ENCODE measurements around the gene MST1R.
"Not testable (repeated sequence)": the region's sequence is repeated elsewhere in the genome, so short reads cannot be mapped to it uniquely, and the experiment has no call there.

Gene MST1R

DNA sequence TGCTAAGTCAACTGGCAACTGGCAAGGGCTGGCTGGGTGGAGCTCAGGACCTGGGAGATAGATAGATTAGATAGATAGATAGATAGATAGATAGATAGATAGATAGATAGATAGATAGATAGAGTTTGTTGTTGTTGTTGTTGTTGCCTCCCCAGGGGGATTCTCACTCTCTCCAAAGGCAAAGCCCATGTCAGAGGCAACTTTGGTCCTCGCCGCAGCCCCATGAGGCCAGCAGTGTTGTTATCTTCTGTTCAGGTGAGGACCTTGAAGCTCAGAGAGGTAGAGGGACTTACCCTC lies 7.4 kb upstream of the MST1R start:
- DNase-seq, result no peak

DNA sequence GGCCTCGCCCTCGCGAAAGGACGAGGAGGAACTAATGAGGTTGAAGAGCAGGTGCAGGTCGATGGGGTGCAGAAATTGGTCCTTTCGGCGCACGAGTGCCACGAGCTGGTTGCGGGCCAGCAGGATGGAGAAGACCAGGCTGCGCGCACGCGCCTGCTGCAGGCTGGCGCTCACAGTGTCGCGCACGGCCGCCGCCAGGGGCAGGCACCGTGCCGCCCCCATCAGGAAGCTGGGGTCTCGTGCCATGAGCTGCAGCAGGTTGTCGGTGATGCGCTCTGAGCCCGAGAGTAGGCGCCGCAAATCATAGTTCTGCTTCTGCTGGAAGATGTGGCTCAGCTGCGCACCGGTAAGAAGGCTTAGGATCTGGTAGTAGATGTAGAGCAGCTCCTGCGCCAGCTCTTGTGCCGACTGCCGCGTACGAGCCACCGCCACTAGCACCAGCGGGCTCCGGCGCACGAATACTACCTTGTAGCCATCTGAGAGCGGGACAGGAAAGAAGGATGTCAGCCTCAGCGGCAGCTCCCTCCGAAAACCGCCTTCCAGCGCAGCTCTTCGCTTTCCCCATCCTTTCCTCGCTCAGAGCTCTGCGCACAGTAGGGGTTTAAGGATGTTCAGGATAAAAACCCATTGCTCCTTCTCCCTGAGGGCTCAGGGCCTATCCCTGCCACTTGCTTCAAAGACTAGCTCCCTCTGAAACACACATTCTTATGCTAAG lies 6.9 kb upstream of the MST1R start:
- no peak for DNase-seq

GRCh38 chr3:49908373-49909199 lies 4.9 kb upstream of the MST1R start:
- no peak for DNase-seq

DNA sequence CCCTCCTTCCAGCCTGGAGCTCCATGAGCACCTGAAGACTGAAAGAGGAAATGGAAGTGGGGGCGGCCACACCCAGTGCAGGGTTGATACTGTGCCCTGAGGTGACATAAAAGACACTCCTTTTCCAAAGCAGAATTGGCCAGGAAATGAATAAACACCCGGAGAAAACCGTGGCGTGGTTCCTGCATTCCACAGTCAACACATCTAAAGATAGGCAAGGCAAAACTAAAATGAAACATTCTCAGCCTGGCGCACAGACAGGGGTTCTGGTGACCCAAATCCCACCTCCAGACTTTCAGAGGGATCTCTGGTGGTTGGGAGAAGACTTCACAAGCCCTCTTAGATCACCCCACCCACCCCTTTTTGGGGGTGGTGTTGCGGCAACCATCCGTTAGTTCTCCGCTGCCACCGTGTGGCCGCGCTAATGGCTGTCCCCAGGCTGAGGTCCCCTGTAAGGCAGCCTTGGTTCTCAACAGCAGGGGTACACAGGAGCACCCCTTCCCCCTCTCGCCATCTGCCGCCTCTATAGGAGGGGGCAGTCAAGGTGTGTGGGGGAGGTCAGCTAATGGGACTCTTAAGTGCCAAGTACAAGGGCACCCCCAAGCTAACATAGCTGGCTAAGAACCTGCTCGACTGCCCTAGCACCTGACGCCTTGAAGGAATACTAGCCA lies 2.5 kb upstream of the MST1R start:
- peak; percentile 48 for DNase-seq

DNA sequence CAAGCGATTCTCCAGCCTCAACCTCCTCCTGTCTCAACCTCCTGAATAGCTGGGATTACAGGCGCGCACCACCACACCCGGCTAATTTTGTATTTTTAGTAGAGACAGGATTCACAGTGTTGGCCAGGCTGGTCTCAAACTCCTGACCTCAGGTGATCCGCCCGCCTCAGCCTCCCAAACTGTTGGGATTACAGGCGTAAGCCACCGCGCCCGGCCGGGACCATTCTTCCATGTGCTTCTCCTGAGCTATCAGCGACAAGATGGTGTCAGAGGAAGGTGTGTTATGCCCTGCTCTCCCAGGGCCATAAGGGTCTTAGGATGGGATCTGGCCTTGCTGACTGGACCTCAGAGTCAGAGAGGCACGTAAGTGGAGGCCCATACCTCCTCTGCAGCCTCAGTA lies 775 bp upstream of the MST1R start:
- not testable (repeated sequence) for DNase-seq

DNA sequence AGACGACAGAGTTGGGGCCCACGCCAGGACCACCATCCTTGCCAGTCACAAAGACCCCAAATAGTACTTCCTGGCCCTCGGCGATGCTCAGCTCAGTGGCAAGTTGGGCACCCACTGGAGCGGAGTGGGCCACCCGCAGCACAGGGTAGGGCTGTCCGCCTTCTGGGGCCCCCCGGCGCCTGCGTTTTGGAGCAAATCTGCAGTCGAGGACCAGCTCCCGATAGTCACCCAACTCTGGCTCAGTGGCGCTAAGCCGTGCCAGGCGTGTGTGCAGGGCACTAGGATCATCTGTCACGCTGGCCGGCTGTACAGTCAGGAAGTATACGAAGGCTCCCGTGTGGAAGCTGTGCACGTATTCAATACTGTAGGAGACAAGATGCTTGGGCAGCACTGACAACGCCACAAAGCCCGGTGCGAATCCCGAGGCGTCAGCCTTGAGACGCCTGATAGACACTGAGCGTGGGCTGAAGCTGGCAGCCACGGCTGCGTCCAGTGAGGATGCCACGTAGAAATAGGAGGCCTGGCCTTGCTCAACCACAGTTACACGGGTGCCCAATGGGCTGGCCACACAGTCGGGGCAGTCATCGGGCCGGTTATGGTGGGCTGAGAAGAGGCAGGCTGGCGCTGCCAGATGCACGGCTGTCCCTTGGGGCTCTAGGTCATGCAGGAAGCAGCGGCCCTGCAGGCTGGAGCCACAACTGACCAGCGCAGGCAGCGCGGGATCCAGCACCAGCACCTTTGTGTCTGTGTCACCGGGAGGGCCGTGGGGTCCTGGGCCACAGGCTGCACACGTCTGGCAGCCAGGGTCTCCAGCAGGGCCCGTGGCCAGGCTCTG lies 945 bp downstream of the MST1R start:
- DNase-seq, result no peak

DNA sequence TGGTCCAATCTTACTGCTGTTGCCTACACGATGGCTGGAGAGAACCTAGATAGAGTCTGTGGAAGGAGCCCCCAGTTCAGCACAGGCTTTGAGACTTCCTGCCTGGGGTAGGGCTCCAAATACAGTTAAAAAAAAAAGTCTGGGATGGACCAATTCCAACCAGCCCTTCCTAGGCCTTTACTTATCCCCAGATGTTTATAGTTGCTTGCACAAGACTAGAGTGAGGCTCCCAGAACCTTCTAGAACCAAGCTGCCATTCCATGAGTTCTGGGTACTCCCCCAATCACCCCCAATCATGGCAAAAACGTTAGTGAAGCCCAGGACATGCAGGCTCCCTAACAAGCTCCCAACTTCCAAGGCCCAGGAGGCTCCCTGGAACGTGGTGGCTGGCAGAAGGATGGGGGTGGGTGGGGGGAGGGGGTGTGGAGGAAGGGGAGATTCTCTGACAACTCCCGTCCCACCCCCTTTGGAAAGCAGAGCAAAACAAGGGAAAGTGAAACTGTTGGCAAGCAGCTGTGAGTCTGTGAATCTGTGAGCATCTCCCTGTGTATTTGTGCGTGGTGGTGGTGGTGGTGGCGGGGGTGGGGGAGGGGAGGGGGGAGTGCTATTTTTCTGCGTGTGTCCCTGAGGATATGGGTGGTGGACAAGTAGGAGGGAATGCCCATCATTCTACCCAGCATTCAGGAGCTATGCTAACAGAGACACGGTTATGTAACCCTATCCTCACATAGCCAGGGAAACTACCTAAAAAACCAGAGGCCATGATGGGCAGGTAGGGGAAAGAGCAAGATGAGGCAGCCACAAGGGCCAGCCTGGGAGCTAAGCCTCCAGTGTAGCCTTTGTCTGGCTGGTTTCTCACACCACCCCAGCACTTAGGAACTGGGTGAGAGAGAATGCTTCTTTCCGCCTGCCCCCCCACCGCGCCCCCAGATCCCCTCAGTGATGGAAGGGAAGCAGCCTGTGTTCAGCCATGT lies 2.0 kb downstream of the MST1R start:
- peak; percentile 18 for DNase-seq

DNA sequence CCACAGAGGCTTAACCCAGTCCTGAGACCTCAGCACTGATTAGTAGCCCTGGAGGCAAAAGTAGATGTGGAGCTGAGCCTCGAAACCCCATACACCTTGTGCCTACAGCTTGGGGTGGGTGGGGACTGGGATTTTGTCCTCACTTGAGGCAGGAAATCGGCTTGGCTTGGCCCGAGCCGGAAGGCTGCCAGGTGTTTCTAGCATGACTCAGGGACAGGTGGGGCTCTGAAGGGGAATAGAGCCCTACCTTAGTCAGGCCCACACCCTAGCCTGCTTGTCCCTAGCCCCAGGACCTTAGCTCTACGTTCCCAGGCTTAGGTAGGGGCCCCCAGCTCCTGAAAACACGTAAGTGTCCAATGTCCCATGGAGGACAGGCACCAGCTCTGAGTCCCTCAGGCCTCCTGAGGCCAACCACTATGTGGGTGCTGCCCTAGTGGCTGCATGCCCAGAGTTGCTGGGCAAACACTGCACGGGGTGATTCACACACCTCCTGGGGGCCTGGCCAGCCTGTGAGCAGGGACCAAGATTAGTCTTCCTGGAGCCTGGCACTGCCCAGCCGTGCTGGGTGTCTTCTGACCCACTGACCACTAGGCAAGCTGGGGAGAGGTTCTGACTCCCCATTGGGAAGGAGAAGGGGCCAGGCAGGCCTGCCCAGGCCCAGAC lies 3.1 kb downstream of the MST1R start:
- peak; percentile 15 for DNase-seq

GRCh38 chr3:49899815-49900214 lies 3.9 kb downstream of the MST1R start:
- no peak for DNase-seq

DNA sequence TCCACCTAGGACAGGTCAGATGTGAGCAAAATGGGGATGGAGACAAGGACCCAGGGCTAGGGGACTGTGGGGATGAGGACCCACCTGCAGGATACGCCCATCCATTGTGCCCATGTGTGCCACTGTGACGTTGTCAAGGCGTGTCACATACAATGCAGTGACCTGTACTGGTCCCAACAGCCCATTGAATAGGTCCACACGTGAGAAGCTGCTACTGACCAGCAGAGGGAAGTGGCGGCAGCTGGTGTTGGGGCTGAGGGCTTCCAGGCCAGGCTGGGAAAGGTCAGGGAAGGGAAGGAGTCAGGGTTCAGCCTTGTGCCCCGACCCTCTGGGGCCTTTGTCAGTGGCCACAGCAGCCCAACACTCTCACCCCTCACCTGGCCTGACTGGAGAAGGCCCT lies 4.7 kb downstream of the MST1R start:
- no peak for DNase-seq

DNA sequence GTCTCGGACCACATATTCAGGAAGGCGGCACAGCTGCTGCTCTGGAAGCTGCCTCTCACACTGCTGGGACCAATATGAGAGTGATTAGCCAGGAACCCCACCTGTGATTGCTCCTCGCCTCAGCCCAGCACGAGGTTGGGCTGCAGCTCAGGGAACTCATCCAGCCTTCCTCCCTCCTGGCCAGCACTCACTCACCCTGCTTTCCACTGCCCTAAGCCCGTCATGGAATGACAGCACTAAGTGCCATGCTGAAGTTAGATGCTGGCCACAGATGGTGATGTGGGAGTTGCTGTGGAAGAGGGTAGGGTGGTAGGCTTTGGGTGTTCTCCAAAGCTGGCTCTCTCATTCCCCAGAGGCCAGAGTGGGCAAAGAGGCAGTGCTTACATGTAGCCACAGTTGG lies 7.3 kb downstream of the MST1R start:
- DNase-seq, result no peak

DNA sequence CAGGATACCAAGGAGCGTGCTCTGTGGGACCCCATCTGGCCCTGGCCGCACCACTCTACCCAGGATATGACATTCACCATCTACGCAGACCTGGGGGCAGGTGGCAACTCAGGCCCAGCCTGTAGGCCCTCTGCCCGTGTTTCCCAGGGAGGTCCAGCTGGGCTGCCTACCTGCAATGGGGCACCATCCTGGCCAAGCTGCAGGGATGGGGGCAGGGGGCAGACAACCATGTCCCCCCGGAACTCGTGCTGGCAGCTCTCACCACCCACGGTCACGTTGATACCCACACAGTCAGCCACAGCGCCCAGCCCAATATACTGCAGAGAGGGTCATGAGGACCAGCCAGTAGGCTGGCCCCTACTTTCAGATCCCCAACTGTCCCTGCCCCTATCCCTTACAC lies 7.9 kb downstream of the MST1R start:
- no peak for DNase-seq

DNA sequence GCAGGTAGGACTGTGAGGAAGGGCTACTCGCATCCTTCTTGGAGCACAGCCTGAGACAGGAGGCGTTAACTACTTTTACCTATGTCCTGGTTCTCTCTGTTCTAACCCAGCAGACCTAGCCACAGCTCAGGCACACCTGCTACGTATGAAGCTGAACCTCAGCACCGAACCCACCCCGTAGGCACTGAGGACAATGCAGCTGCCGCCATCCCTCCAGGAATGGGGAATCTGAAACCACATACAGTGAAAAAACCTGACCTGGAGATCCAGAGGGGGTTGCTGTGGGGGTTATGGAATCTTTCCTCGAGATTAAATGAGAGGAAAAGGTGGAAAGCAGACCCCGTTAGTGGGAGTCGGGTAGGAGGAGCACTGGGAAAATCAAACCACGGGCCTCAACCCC lies 14.4 kb downstream of the MST1R start:
- DNase-seq, result no peak

DNA sequence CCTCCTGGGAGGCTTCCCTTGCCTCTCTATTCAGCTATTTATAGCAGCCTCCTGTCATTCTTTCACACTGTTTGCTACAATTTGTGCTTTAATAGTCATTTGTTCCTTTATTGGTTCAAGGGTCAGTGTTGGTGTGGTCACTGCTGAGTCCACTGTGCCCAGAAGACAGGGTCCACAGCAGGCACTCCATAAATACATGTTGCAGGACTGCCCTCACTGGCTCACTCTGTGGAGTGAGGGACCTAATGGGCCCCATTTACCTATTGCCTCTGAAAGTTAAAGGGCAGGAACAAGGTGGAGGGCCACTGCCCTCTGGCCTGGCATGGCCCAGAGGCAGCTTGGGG lies 16.8 kb downstream of the MST1R start:
- DNase-seq, result no peak

GRCh38 chr3:49883998-49884397 lies 19.7 kb downstream of the MST1R start:
- no peak for DNase-seq

DNA sequence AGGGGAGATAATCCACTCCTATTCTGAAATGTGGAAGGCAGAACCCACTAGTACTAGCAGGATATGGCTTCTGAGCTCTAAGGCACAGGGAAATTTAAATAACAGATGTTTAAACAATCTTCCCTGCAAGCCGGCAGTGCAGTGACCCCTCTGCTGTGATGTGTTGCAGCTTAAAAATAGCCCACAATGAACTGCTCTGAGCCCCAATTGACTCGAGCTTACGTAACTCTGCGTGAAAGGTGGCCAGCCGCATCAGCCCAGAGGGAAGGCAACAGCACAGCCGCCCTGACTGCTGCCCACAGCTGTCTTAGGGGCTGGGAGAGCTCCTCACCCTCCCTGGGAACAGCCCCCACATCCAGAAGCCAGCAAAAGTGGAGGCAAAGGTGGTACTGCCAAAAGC lies 21.5 kb downstream of the MST1R start:
- no peak for DNase-seq

- DNase-seq, result no peak
Measured at GRCh38 chr3:49880581-49881315, 22.9 kb downstream of the MST1R start.

DNA sequence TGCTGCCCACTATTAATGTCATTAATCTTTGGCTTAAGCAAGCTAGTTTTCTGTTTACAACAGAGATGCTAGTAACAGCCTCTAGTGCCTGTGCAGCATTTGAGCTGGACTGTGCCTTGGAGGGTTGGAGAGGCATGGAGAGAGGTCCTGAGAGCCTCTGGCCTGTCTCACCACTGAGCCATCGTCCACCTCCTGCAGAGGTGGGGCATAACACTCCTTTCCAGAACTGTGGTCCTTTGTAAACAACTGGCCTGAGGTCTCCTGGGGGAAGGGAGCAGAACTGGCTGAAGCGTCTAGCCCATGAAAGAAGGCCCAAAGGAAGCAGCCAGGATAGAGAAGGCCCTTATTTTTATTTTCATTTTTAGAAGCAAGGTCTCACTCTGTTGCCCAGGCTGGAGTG lies 24.0 kb downstream of the MST1R start:
- DNase-seq, result no peak

DNA sequence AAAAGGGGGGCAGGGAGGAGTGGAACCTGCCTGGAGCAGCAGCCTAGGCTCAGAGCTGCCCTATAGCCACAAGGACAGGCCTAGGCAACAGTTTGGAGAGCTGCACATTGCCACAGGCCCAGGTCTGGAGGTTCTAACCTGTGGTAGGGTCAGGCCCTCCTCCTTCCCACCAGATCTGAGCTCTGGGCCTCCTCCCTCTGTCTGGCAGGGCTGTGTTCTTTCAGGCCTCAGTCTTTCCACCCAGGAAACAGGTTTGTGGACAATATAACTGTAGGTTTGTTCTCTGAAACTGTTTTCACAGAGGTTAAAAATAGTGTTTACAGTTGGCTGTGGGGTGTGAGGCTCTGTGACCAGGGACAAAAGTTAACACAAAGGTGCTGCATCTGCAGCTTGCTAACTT lies 25.0 kb downstream of the MST1R start:
- DNase-seq, result no peak

- DNase-seq, result no peak
Measured at GRCh38 chr3:49877716-49878115, 26.0 kb downstream of the MST1R start.

DNA sequence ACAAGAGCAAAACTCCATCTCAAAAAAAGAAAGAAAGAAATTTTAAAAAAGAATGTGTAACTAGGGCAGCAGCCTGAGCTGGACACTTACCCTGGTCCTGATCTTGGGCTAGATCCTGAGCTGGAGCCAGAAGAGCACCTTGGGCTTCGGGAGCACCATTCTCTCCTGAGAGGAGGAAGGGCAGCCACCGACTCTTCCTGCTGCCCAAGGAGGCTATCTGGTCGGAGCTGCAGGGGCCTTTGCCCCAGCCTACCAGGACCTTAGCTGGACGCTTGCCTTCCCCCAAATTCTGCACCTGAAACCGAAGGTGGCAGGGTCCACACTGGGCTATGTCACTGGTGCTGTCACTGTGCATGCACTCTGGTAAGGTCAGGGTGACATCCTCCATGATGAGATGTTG lies 27.1 kb downstream of the MST1R start:
- no peak for DNase-seq
